ENCODE measurements around the gene PTGES3. TPM values are rescaled to one million over a fixed set of nuclear protein-coding genes. Genes with fewer than 3 reads are reported as not detected.

Gene PTGES3
- total RNA-seq, 4 donors from 2014 or later = 101 to 132 (median 124) TPM

DNA sequence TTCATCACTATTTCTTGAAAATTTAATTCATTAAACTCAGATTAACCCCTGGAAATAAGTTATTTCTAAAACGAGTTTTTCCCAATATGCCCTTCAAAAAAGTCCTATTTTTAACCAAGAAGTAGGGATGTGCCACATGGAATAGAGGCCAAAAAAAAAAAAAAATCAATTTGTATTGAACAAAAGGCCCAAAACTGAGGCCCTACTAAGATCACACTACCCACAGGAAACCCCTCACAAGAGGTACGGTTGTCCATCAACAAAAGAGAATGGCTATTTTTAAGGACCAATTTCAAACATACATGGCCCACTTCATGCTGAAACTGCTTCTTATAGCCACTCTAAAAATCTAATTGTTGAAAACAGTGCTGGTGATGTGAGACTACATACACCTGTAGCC is 50.5 kb downstream of the PTGES3 start:
- 62 to 74% methylated on average over 2 of the region's 2 CpGs for WGBS, 2 donors
- Histone ChIP-seq H3K36me3 (peaks cover 49% of the 10 kb centered on the region in 2 donors), H3K4me3 (replicated peaks in 1 of 3) (no peak overlapping the region), H3K4me1 (peaks cover 30 to 36% of the 10 kb centered on the region in 2 donors), H3K27ac (peak overlapping the region; percentile 96 to 97 (median 97)), H3K27me3 (no peaks in the 10 kb centered on the region), H3K9me3 (no peaks in the 10 kb centered on the region)
- intact Hi-C loops (cut with DNase I) = loop anchor here (10.0 kb wide), 2 partner anchors 63 to 123 kb away; no protein-coding TSS in a partner anchor
- no peak for TF ChIP-seq POLR2A (IDR thresholded peaks at IDR 0.05)
- TF ChIP-seq, protein P1, sequence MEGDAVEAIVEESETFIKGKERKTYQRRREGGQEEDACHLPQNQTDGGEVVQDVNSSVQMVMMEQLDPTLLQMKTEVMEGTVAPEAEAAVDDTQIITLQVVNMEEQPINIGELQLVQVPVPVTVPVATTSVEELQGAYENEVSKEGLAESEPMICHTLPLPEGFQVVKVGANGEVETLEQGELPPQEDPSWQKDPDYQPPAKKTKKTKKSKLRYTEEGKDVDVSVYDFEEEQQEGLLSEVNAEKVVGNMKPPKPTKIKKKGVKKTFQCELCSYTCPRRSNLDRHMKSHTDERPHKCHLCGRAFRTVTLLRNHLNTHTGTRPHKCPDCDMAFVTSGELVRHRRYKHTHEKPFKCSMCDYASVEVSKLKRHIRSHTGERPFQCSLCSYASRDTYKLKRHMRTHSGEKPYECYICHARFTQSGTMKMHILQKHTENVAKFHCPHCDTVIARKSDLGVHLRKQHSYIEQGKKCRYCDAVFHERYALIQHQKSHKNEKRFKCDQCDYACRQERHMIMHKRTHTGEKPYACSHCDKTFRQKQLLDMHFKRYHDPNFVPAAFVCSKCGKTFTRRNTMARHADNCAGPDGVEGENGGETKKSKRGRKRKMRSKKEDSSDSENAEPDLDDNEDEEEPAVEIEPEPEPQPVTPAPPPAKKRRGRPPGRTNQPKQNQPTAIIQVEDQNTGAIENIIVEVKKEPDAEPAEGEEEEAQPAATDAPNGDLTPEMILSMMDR (IDR thresholded peaks at IDR 0.05) = no peak
- DNase-seq = no peak

DNA sequence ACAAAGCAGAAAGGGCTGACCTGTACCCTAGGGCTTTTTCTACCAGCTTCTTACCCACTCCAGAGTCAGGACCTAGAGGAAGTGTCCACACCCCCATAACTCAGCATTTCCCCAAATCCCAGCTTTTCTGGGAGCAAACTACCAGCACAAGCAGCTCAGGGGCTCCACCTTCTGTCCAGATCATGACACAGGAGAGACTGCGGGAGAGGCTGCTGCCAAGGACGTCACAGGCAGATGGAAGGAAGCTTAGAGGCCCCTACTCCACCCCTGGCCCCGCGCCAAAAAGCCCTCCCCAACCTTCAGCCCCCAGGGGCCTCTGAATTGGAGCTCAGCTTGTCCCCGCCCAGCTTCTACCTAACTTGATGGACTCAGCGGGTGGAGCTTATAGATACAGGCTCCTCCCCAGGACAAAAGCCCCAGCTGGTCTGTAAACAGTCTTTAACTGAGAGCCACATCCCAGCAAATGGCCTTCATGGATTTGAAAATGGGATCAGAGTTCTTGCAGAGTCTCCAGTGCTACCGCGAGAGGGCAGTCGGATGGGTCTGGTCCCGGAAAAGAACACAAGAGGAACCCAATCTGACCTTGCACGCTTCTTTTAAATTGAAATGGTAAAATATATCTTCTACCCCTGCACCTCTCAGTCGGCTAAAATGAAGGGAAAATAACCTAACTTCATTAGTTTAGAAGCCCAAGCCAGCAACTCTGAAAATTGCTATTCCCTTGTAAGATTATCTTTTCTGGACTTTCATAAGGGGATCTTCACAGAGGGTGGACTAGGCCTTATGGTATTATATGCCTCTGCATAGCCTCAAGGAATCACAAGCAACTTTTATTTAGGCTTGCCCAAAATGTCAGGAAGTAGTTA is 51.2 kb downstream of the PTGES3 start:
- DNase-seq = peak; percentile 99 to 100
- peak overlapping the region in 2 of 3 donors; percentile 57 to 89 for H3K4me3 ChIP-seq (replicated peaks in 1 of 3)
- 5 to 7% methylated on average over 12 of the region's 12 CpGs for WGBS, 2 donors
- peaks cover 37 to 43% of the 10 kb centered on the region in 2 donors for H3K4me1 ChIP-seq
- H3K27me3 ChIP-seq = no peaks in the 10 kb centered on the region
- intact Hi-C loops (cut with DNase I) = loop anchor here (10.0 kb wide), 2 partner anchors 62 to 122 kb away; no protein-coding TSS in a partner anchor
- peaks cover 42% of the 10 kb centered on the region in 2 donors for H3K36me3 ChIP-seq
- no peaks in the 10 kb centered on the region for H3K9me3 ChIP-seq
- peak overlapping the region; percentile 96 to 97 (median 97) for H3K27ac ChIP-seq
- TF ChIP-seq, protein P1 (IDR thresholded peaks at IDR 0.05) = peak in 5 of 6 experiments; percentile 9 to 69 (median 65)
- peak in 1 of 2 donors; percentile 66 for TF ChIP-seq POLR2A (IDR thresholded peaks at IDR 0.05)

- peak overlapping the region; percentile 49 to 89 (median 57) for H3K4me3 ChIP-seq (replicated peaks in 1 of 3)
- WGBS, 2 donors = 2 to 3% methylated on average over 11 to 20 of the region's 20 CpGs
- no peaks in the 10 kb centered on the region for H3K9me3 ChIP-seq
- intact Hi-C loops (cut with DNase I) = loop anchor here (10.0 kb wide), 2 partner anchors 61 to 121 kb away; no protein-coding TSS in a partner anchor
- peaks cover 39 to 51% of the 10 kb centered on the region in 2 donors for H3K4me1 ChIP-seq
- peak; percentile 91 to 93 for DNase-seq
- peaks cover 33% of the 10 kb centered on the region in 2 donors for H3K36me3 ChIP-seq
- TF ChIP-seq, protein P1 (IDR thresholded peaks at IDR 0.05) = no peak
- TF ChIP-seq POLR2A (IDR thresholded peaks at IDR 0.05) = peak; percentile 3 to 84
- no peaks in the 10 kb centered on the region for H3K27me3 ChIP-seq
- peak overlapping the region; percentile 96 to 97 (median 97) for H3K27ac ChIP-seq
Measured at GRCh38 chr12:56635806-56636674, 52.0 kb downstream of the PTGES3 start.

DNA sequence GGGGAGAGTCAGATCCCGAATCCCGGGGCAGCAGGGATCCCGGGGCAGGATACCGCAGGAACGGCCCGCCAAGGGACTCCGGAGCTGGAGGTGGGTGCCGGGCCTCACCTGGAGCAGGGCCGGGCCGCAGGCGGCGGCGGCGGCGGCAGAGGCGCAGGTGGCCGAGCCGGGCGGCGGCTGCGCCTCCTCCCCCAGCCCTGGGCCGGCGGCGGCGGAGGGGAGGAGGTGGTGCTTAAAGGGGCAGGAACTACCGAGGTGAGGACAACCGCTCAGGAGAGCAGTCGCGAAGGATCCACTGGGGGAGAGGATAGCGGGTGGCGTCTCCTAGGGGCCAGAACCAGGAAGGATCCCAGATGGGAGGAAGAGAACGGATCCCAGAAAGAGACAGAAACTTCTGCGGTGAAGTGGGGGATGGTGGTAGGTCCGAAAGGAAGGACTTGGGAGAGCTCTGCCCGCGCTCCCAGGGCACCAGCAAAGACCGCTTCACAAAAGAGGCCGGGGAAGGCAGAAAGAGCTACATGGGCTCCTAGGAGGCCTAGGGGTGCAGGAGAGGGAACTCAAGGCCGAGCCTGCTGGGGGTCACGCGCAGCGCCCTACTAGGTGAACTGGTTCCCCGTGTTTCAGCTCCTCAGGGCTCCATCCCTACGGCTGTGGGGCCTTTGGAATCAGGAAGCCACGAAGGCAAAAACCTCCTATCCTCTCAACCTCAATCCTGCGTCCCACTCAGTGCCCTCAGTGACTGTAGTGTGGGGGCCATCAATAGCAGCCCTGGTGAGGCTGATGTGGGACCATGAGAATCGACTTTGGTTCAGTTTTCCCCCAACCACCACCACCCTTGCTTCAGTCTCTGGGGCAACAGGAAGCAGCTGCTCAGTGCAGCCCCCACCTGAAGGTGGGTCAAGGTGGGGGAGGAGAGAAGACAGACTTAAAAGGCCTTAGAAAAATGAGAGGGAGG is 53.0 kb downstream of the PTGES3 start:
- no peaks in the 10 kb centered on the region for H3K9me3 ChIP-seq
- peak overlapping the region; percentile 49 to 89 (median 57) for H3K4me3 ChIP-seq (replicated peaks in 1 of 3)
- H3K27me3 ChIP-seq = no peaks in the 10 kb centered on the region
- TF ChIP-seq, protein P1 (IDR thresholded peaks at IDR 0.05) = peak; percentile 12 to 53 (median 40)
- TF ChIP-seq POLR2A (IDR thresholded peaks at IDR 0.05) = peak in 1 of 2 donors; percentile 81
- 1% methylated on average over 45 to 46 of the region's 47 CpGs for WGBS, 2 donors
- DNase-seq = peak; percentile 83 to 86
- peaks cover 44 to 57% of the 10 kb centered on the region in 2 donors for H3K4me1 ChIP-seq
- peaks cover 24 to 25% of the 10 kb centered on the region in 2 donors for H3K36me3 ChIP-seq
- peak overlapping the region; percentile 96 to 97 (median 97) for H3K27ac ChIP-seq
- intact Hi-C loops (cut with DNase I) = loop anchor here (10.0 kb wide), 2 partner anchors 60 to 120 kb away; no protein-coding TSS in a partner anchor
